Liver (tissue), 9 donors: ENCODE data around the gene GNG7. TPM values are rescaled to one million over a fixed set of nuclear protein-coding genes. Genes with fewer than 3 reads are reported as not detected.

Source experiments
- DNase-seq: peaks from one replicate; pipeline ENCODE4 v3.0.0-alpha.2; 2017; ENCODE audit warnings: low spot score
- H3K27ac ChIP-seq, 2 donors: one replicate each; pipeline ENCODE4 v1.7.0; 2013; ENCODE audit warnings: inconsistent platforms in 2 of 2, low read length in 2 of 2, control low read depth in 1 of 2, low read depth in 1 of 2, mild to moderate bottlenecking in 1 of 2
- H3K27me3 ChIP-seq, 4 donors: one replicate each; pipeline versions ENCODE4 v1.6.1 to v1.7.0; 2013; ENCODE audit warnings: low read length in 3 of 4, inconsistent platforms in 1 of 4, mild to moderate bottlenecking in 1 of 4, moderate library complexity in 1 of 4; ENCODE audit not compliant: control insufficient read depth in 4 of 4, insufficient read depth in 4 of 4
- H3K36me3 ChIP-seq, 4 donors: one replicate each; pipeline versions ENCODE4 v1.6.1 to v1.7.0; 2013; ENCODE audit warnings: low read length in 3 of 4, mild to moderate bottlenecking in 3 of 4, low read depth in 1 of 4, moderate library complexity in 1 of 4; ENCODE audit not compliant: control insufficient read depth in 4 of 4, insufficient read depth in 3 of 4
- H3K4me1 ChIP-seq, 4 donors: one replicate each; pipeline versions ENCODE4 v1.6.1 to v1.7.0; 2013; ENCODE audit warnings: low read length in 3 of 4, mild to moderate bottlenecking in 3 of 4, moderate library complexity in 1 of 4; ENCODE audit not compliant: control insufficient read depth in 4 of 4, insufficient read depth in 4 of 4
- H3K4me3 ChIP-seq, 3 donors: one replicate each; pipeline versions ENCODE4 v1.6.1 to v1.7.0; 2013; ENCODE audit warnings: low read length in 3 of 3, control low read depth in 1 of 3, low read depth in 1 of 3, mild to moderate bottlenecking in 1 of 3
- H3K9ac ChIP-seq, 2 donors: one replicate each; pipeline ENCODE4 v1.7.0; 2013; ENCODE audit warnings: low read length in 2 of 2, mild to moderate bottlenecking in 2 of 2, moderate library complexity in 2 of 2, control low read depth in 1 of 2, low read depth in 1 of 2
- H3K9me3 ChIP-seq, 4 donors: one replicate each; pipeline versions ENCODE4 v1.6.1 to v1.7.0; 2013; ENCODE audit warnings: low read length in 3 of 4; ENCODE audit not compliant: control insufficient read depth in 4 of 4
- EGR1 ChIP-seq, 2 donors: IDR thresholded peaks; 2 replicates each; pipeline ENCODE4 v1.6.1; 2016 to 2018; ENCODE audit warnings: antibody characterized with exemption in 2 of 2, low read depth in 2 of 2
- FOXA1 ChIP-seq: IDR thresholded peaks from 2 replicates; pipeline ENCODE4 v1.6.1; 2016; ENCODE audit warnings: antibody characterized with exemption
- FOXA2 ChIP-seq: IDR thresholded peaks from 2 replicates; pipeline ENCODE4 v1.6.1; 2016; ENCODE audit warnings: antibody characterized with exemption
- GABPA ChIP-seq, 2 donors: IDR thresholded peaks in 1 of 2; conservative IDR thresholded peaks in 1 of 2; 2 replicates each; pipeline ENCODE4 v1.6.1; 2016; ENCODE audit warnings: antibody characterized with exemption in 2 of 2, mild to moderate bottlenecking in 1 of 2, moderate library complexity in 1 of 2
- HNF4A ChIP-seq, 2 donors: conservative IDR thresholded peaks; 2 replicates each; pipeline ENCODE4 v1.6.1; 2016; ENCODE audit warnings: antibody characterized with exemption in 2 of 2, mild to moderate bottlenecking in 2 of 2
- HNF4G ChIP-seq: IDR thresholded peaks from 2 replicates; pipeline ENCODE4 v1.6.1; 2016; ENCODE audit warnings: antibody characterized with exemption
- JUND ChIP-seq, 2 donors: IDR thresholded peaks; 2 replicates each; pipeline ENCODE4 v1.6.1; 2016; ENCODE audit warnings: antibody characterized with exemption in 2 of 2
- NR2F2 ChIP-seq: IDR thresholded peaks from 2 replicates; pipeline ENCODE4 v1.6.1; 2016; ENCODE audit warnings: antibody characterized with exemption
- RAD21 ChIP-seq, 2 donors: IDR thresholded peaks; 2 replicates each; pipeline ENCODE4 v1.6.1; 2016; ENCODE audit warnings: antibody characterized with exemption in 2 of 2, mild to moderate bottlenecking in 2 of 2
- RXRA ChIP-seq, 2 donors: IDR thresholded peaks; 2 replicates each; pipeline ENCODE4 v1.6.1; 2017 to 2018; ENCODE audit warnings: antibody characterized with exemption in 2 of 2, mild to moderate bottlenecking in 1 of 2
- SP1 ChIP-seq: IDR thresholded peaks from 2 replicates; pipeline ENCODE4 v1.6.1; 2018; ENCODE audit warnings: antibody characterized with exemption, mild to moderate bottlenecking
- TAF1 ChIP-seq: conservative IDR thresholded peaks from 2 replicates; pipeline ENCODE4 v1.6.1; 2016; ENCODE audit warnings: antibody characterized with exemption, mild to moderate bottlenecking
- YY1 ChIP-seq: IDR thresholded peaks from 2 replicates; pipeline ENCODE4 v1.6.1; 2016; ENCODE audit warnings: antibody characterized with exemption, mild to moderate bottlenecking
- WGBS: extraction: QIAGEN DNeasy Blood & Tissue Kit; methylation state at CpG from one replicate; pipeline ENCODE4 v1.1.7; 2013; 5-methylcytosine and 5-hydroxymethylcytosine counted together
- polyA plus RNA-seq, 2 donors: library from polyadenylated mRNA; stranded (reverse) in 1 of 2; unstranded in 1 of 2; fragments of 200-250 nt in 1 of 2; fragments of >200 nt in 1 of 2; fragmentation: Nextera tagmentation in 1 of 2; extraction: Ambion mirVana in 1 of 2; gene quantifications; one replicate each; pipeline versions ENCODE4 v1.2.1 to v1.2.3, GENCODE V29; 2013 to 2015
- total RNA-seq, 2 donors: library from RNA; depleted of rRNA; stranded (reverse); fragments of >200 nt; gene quantifications; one replicate each; pipeline ENCODE4 v1.2.3, GENCODE V29; 2014
- TF ChIP-seq, protein P1 (sequence below): fragments of 150-350 bp; IDR thresholded peaks from 2 replicates; pipeline ENCODE4 v1.5.1; 2017; ENCODE audit warnings: improper control_type of control experiment, low read depth, low read length; ENCODE audit not compliant: missing input control
- TF ChIP-seq, protein P2 (sequence below): IDR thresholded peaks from 2 replicates; pipeline ENCODE4 v1.6.1; 2016; ENCODE audit warnings: antibody characterized with exemption
- TF ChIP-seq, protein P3 (sequence below): IDR thresholded peaks from 2 replicates; pipeline ENCODE4 v1.6.1; 2016; ENCODE audit warnings: antibody characterized with exemption
- TF ChIP-seq, protein P4 (sequence below): IDR thresholded peaks from 2 replicates; pipeline ENCODE4 v1.6.1; 2016; ENCODE audit warnings: antibody characterized with exemption, mild to moderate bottlenecking
- TF ChIP-seq, protein P5 (sequence below): IDR thresholded peaks from 2 replicates; pipeline ENCODE4 v1.6.1; 2016; ENCODE audit warnings: antibody characterized with exemption
- donor health status: healthy.
- donor health status: healthy.
- donor health status: healthy.
- donor health status: healthy.
- donor health status: healthy.

The GNG7 gene
- total and polyA plus RNA-seq, 4 donors: 0.75 to 1.9 (median 1.1) TPM

DNA sequence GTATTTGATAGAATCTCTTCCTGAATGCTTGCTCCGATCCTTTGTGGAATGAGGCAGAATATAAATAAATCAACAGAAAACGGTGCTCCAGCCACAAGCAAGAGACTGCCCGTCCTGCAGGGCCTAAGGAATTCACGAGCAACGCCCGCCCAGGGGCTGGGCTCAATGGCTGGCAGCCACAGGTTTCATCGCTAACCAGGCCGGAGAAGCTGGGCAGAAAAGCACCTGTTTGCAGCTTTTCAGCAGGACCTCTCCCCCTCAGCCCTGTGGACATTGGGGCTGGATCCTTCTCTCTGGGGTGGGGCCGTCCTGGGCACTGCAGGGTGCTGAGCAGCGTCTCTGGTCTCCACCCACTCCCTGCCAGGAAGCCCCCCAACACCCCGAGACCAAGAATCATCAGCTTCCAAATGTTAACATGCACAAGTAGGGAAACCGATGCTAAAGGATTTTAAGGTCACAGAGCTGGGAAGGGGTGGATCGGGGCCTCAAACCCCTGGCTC, 124.1 kb downstream of the GNG7 start:
- WGBS: 19% methylated on average over 13 of the region's 13 CpGs
- DNase-seq: no peak
- Histone ChIP-seq H3K27me3 (no peaks in the 10 kb centered on the region), H3K27ac (peak overlapping the region; percentile 89 to 93), H3K9ac (peak overlapping the region; percentile 65 to 67), H3K4me1 (peaks cover 8 to 38% (median 28%) of the 10 kb centered on the region in 4 donors), H3K36me3 (no peaks in the 10 kb centered on the region), H3K9me3 (no peaks in the 10 kb centered on the region), H3K4me3 (peak overlapping the region; percentile 26 to 63 (median 29))
- TF ChIP-seq GABPA (IDR thresholded peaks at IDR 0.05 in 1 of 2, conservative IDR thresholded peaks at IDR 0.05 in 1 of 2) (no peak), FOXA2 (no peak), RAD21 (IDR thresholded peaks at IDR 0.05) (no peak), RXRA (IDR thresholded peaks at IDR 0.05) (no peak), NR2F2 (no peak), HNF4A (conservative IDR thresholded peaks at IDR 0.05) (no peak), EGR1 (IDR thresholded peaks at IDR 0.05; ENCODE audit: low read depth in 2 of 2) (no peak), JUND (IDR thresholded peaks at IDR 0.05) (no peak), FOXA1 (no peak), YY1 (no peak), TAF1 (no peak), SP1 (no peak), HNF4G (no peak)
- TF ChIP-seq, protein P1, sequence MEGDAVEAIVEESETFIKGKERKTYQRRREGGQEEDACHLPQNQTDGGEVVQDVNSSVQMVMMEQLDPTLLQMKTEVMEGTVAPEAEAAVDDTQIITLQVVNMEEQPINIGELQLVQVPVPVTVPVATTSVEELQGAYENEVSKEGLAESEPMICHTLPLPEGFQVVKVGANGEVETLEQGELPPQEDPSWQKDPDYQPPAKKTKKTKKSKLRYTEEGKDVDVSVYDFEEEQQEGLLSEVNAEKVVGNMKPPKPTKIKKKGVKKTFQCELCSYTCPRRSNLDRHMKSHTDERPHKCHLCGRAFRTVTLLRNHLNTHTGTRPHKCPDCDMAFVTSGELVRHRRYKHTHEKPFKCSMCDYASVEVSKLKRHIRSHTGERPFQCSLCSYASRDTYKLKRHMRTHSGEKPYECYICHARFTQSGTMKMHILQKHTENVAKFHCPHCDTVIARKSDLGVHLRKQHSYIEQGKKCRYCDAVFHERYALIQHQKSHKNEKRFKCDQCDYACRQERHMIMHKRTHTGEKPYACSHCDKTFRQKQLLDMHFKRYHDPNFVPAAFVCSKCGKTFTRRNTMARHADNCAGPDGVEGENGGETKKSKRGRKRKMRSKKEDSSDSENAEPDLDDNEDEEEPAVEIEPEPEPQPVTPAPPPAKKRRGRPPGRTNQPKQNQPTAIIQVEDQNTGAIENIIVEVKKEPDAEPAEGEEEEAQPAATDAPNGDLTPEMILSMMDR: no peak
- TF ChIP-seq, protein P2, sequence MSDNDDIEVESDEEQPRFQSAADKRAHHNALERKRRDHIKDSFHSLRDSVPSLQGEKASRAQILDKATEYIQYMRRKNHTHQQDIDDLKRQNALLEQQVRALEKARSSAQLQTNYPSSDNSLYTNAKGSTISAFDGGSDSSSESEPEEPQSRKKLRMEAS: no peak
- TF ChIP-seq, protein P3, sequence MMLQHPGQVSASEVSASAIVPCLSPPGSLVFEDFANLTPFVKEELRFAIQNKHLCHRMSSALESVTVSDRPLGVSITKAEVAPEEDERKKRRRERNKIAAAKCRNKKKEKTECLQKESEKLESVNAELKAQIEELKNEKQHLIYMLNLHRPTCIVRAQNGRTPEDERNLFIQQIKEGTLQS: no peak
- TF ChIP-seq, protein P4, sequence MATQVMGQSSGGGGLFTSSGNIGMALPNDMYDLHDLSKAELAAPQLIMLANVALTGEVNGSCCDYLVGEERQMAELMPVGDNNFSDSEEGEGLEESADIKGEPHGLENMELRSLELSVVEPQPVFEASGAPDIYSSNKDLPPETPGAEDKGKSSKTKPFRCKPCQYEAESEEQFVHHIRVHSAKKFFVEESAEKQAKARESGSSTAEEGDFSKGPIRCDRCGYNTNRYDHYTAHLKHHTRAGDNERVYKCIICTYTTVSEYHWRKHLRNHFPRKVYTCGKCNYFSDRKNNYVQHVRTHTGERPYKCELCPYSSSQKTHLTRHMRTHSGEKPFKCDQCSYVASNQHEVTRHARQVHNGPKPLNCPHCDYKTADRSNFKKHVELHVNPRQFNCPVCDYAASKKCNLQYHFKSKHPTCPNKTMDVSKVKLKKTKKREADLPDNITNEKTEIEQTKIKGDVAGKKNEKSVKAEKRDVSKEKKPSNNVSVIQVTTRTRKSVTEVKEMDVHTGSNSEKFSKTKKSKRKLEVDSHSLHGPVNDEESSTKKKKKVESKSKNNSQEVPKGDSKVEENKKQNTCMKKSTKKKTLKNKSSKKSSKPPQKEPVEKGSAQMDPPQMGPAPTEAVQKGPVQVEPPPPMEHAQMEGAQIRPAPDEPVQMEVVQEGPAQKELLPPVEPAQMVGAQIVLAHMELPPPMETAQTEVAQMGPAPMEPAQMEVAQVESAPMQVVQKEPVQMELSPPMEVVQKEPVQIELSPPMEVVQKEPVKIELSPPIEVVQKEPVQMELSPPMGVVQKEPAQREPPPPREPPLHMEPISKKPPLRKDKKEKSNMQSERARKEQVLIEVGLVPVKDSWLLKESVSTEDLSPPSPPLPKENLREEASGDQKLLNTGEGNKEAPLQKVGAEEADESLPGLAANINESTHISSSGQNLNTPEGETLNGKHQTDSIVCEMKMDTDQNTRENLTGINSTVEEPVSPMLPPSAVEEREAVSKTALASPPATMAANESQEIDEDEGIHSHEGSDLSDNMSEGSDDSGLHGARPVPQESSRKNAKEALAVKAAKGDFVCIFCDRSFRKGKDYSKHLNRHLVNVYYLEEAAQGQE: no peak
- TF ChIP-seq, protein P5, sequence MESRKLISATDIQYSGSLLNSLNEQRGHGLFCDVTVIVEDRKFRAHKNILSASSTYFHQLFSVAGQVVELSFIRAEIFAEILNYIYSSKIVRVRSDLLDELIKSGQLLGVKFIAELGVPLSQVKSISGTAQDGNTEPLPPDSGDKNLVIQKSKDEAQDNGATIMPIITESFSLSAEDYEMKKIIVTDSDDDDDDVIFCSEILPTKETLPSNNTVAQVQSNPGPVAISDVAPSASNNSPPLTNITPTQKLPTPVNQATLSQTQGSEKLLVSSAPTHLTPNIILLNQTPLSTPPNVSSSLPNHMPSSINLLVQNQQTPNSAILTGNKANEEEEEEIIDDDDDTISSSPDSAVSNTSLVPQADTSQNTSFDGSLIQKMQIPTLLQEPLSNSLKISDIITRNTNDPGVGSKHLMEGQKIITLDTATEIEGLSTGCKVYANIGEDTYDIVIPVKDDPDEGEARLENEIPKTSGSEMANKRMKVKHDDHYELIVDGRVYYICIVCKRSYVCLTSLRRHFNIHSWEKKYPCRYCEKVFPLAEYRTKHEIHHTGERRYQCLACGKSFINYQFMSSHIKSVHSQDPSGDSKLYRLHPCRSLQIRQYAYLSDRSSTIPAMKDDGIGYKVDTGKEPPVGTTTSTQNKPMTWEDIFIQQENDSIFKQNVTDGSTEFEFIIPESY: no peak
